K562 (cell line): ENCODE results near the gene PAQR8. TPM values are rescaled to one million over a fixed set of nuclear protein-coding genes. Genes with fewer than 3 reads are reported as not detected.
A peak's percentile ranks its signal among the peaks of the same experiment; 100 is the strongest.

Experiments used
- ARID1B ChIP-seq: fragments of 450-650 bp; IDR thresholded peaks from 2 replicates; pipeline ENCODE4 v1.6.1; 2016; ENCODE audit warnings: antibody characterized with exemption, mild to moderate bottlenecking, inconsistent platforms
- CHCHD3 ChIP-seq: fragments of 250-450 bp; sonication (Bioruptor Pico); IDR thresholded peaks from 2 replicates; pipeline ENCODE4 v2.1.2; 2022; ENCODE audit warnings: mild to moderate bottlenecking
- CREM ChIP-seq: IDR thresholded peaks from 2 replicates; pipeline ENCODE4 v1.6.1; 2014; ENCODE audit warnings: antibody characterized with exemption, low read depth
- ETS2 ChIP-seq: IDR thresholded peaks from 2 replicates; pipeline ENCODE4 v1.6.1; 2016; ENCODE audit warnings: borderline replicate concordance, missing genetic modification characterization, mild to moderate bottlenecking, moderate library complexity, missing compliant biosample characterization; ENCODE audit not compliant: poor library complexity, severe bottlenecking
- HIVEP1 ChIP-seq: fragments of 250-450 bp; sonication (Bioruptor Pico); IDR thresholded peaks from 2 replicates; pipeline ENCODE4 v1.4.0; 2020; ENCODE audit warnings: mild to moderate bottlenecking
- KDM2B ChIP-seq: fragments of 250-450 bp; sonication (Bioruptor Pico); IDR thresholded peaks from 2 replicates; pipeline ENCODE4 v1.8.0; 2021; ENCODE audit warnings: mild to moderate bottlenecking, moderate library complexity
- KDM5B ChIP-seq: fragments of 200-600 bp; sonication (generic); IDR thresholded peaks from 2 replicates; pipeline ENCODE4 v1.6.1; 2012; ENCODE audit warnings: low read depth, mild to moderate bottlenecking, moderate library complexity, low read length, control low read depth, inconsistent platforms; ENCODE audit not compliant: insufficient replicate concordance
- KLF16 ChIP-seq: IDR thresholded peaks from 2 replicates; pipeline ENCODE4 v1.6.1; 2016; ENCODE audit warnings: antibody characterized with exemption
- MAZ ChIP-seq, 2 experiments: fragments of 450-650 bp in 1 of 2; sonication (generic) in 1 of 2; formaldehyde crosslinking; IDR thresholded peaks in 1 of 2; conservative IDR thresholded peaks in 1 of 2; 2 replicates each; pipeline versions ENCODE4 v1.4.0 to v1.5.0; 2020; ENCODE audit warnings: mild to moderate bottlenecking in 1 of 2, missing genetic modification reagents in 1 of 2
- NFYB ChIP-seq: IDR thresholded peaks from 2 replicates; pipeline ENCODE4 v1.6.1; 2011; ENCODE audit warnings: mild to moderate bottlenecking, moderate library complexity; ENCODE audit not compliant: insufficient read length; ENCODE audit errors: extremely low read depth
- RAD21 ChIP-seq, 2 experiments: fragments of 250-450 bp in 1 of 2; fragments of 450-650 bp in 1 of 2; sonication (Bioruptor Pico) in 1 of 2; formaldehyde crosslinking in 1 of 2; IDR thresholded peaks in 1 of 2; conservative IDR thresholded peaks in 1 of 2; 2 replicates each; pipeline versions ENCODE4 v1.4.0 to v1.8.0; 2020 to 2022; ENCODE audit warnings: mild to moderate bottlenecking in 2 of 2, moderate library complexity in 1 of 2
- RBM22 ChIP-seq: fragments of 200-400 bp; formaldehyde crosslinking; IDR thresholded peaks from 2 replicates; pipeline ENCODE4 v1.6.1; 2018; ENCODE audit warnings: low read length, low read depth; ENCODE audit not compliant: poor library complexity, severe bottlenecking
- SAP30 ChIP-seq: fragments of 200-600 bp; sonication (generic); IDR thresholded peaks from 2 replicates; pipeline ENCODE4 v1.6.1; 2012; ENCODE audit warnings: borderline replicate concordance, low read depth, mild to moderate bottlenecking, moderate library complexity, low read length, control low read depth, inconsistent platforms; ENCODE audit not compliant: insufficient read depth, poor library complexity, severe bottlenecking
- SREBF2 ChIP-seq: sonication (generic); formaldehyde crosslinking; IDR thresholded peaks from 2 replicates; pipeline ENCODE4 v1.4.0; 2020; ENCODE audit warnings: mild to moderate bottlenecking, missing genetic modification reagents
- TARDBP ChIP-seq: fragments of 450-650 bp; IDR thresholded peaks from 2 replicates; pipeline ENCODE4 v1.6.1; 2016
- ZNF76 ChIP-seq: fragments of 250-450 bp; sonication (Bioruptor Pico); IDR thresholded peaks from 2 replicates; pipeline ENCODE4 v1.4.0; 2020; ENCODE audit warnings: mild to moderate bottlenecking, moderate library complexity, borderline replicate concordance
- polyA plus RNA-seq, 8 experiments: library from polyadenylated mRNA; depleted of rRNA in 4 of 8; stranded (reverse) in 5 of 8; unstranded in 3 of 8; fragments of >200 nt; fragmentation: Nextera tagmentation in 2 of 8; fragmentation: Illumina TruSeq in 1 of 8; extraction: Ambion mirVana in 2 of 8; extraction: Trizol in 1 of 8; gene quantifications; 2 replicates each; pipeline versions ENCODE4 v1.2.1 to v1.2.3, GENCODE V29; 2011 to 2014; ENCODE audit warnings: inconsistent platforms in 1 of 8, missing spikeins in 1 of 8
- total RNA-seq, 7 experiments: library from RNA; depleted of rRNA in 6 of 7; stranded (reverse); fragments of >200 nt in 6 of 7; fragmentation: Illumina TruSeq in 2 of 7; extraction: Trizol in 2 of 7; gene quantifications; 2 replicates each; pipeline versions ENCODE4 v1.2.1 to v1.2.3, GENCODE V29; 2011 to 2021; ENCODE audit warnings: low replicate concordance in 1 of 7
- TF ChIP-seq, protein P1 (sequence below): sonication (generic); formaldehyde crosslinking; IDR thresholded peaks from 2 replicates; pipeline ENCODE4 v1.8.1; 2023; ENCODE audit warnings: mild to moderate bottlenecking, missing genetic modification reagents
- TF ChIP-seq, protein P2 (sequence below): fragments of 450-650 bp; IDR thresholded peaks from 2 replicates; pipeline ENCODE4 v1.7.1; 2018; ENCODE audit warnings: mild to moderate bottlenecking, low read depth; ENCODE audit not compliant: partially characterized antibody
- TF ChIP-seq, protein P3 (sequence below): IDR thresholded peaks from 2 replicates; pipeline ENCODE4 v1.6.1; 2012; ENCODE audit warnings: low read depth, low read length, improper control_type of control experiment, borderline replicate concordance
- TF ChIP-seq, protein P4 (sequence below): fragments of 450-650 bp; IDR thresholded peaks from 2 replicates; pipeline ENCODE4 v1.6.1; 2018; ENCODE audit warnings: mild to moderate bottlenecking, low read depth; ENCODE audit not compliant: partially characterized antibody

The PAQR8 gene
- total and polyA plus RNA-seq, 9 of the 15 experiments (the other 6 are each of a cell fraction or from before 2014, with no cell fraction given) = 1.4 to 10.2 (median 3.5) TPM

DNA sequence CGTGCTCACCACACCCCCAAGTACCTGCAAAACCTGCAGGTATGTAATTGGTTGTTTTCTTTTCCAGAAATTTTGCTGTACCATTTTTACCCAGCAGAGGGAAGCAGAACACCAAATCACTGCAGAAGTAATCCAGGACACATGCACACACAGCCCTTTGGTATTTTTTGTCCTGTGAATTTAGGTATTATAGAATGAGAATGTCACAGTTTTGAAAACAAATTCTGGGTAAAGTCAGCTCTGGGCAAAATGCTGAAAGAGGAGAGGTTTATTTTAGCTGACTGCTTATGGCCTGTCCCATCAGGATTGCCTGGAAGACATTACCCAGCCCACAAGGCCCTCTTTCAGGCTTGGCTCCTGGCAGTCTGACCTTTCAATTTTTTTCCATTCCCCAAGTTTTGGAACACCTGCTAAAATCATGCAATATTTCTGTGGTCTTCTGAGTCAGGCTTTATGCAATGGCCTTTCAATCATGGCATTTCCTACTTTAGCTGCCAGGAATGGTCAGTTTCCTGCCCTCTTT, 54.7 kb downstream of the PAQR8 start (continued):
- TF ChIP-seq, protein P1, sequence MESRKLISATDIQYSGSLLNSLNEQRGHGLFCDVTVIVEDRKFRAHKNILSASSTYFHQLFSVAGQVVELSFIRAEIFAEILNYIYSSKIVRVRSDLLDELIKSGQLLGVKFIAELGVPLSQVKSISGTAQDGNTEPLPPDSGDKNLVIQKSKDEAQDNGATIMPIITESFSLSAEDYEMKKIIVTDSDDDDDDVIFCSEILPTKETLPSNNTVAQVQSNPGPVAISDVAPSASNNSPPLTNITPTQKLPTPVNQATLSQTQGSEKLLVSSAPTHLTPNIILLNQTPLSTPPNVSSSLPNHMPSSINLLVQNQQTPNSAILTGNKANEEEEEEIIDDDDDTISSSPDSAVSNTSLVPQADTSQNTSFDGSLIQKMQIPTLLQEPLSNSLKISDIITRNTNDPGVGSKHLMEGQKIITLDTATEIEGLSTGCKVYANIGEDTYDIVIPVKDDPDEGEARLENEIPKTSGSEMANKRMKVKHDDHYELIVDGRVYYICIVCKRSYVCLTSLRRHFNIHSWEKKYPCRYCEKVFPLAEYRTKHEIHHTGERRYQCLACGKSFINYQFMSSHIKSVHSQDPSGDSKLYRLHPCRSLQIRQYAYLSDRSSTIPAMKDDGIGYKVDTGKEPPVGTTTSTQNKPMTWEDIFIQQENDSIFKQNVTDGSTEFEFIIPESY (CRISPR knock-in tag) = no peak
- TF ChIP-seq CHCHD3 (CRISPR knock-in tag) (no peak), RAD21 (CRISPR knock-in tag; conservative IDR thresholded peaks at IDR 0.05 in 1 of 2, IDR thresholded peaks at IDR 0.05 in 1 of 2) (peak; percentile 97), HIVEP1 (CRISPR knock-in tag) (no peak), CREM (no peak), SREBF2 (CRISPR knock-in tag) (no peak), SAP30 (no peak), ARID1B (no peak), KDM5B (no peak), ETS2 (no peak), KDM2B (CRISPR knock-in tag) (no peak), RBM22 (no peak), MAZ (CRISPR knock-in tag; conservative IDR thresholded peaks at IDR 0.05 in 1 of 2, IDR thresholded peaks at IDR 0.05 in 1 of 2) (0 out of 4 replicates have a peak, but pooled peaks of 1 of the 2 experiments have one; percentile 26), NFYB (no peak), ZNF76 (CRISPR knock-in tag) (no peak), TARDBP (no peak), KLF16 (no peak)
- TF ChIP-seq, protein P2, sequence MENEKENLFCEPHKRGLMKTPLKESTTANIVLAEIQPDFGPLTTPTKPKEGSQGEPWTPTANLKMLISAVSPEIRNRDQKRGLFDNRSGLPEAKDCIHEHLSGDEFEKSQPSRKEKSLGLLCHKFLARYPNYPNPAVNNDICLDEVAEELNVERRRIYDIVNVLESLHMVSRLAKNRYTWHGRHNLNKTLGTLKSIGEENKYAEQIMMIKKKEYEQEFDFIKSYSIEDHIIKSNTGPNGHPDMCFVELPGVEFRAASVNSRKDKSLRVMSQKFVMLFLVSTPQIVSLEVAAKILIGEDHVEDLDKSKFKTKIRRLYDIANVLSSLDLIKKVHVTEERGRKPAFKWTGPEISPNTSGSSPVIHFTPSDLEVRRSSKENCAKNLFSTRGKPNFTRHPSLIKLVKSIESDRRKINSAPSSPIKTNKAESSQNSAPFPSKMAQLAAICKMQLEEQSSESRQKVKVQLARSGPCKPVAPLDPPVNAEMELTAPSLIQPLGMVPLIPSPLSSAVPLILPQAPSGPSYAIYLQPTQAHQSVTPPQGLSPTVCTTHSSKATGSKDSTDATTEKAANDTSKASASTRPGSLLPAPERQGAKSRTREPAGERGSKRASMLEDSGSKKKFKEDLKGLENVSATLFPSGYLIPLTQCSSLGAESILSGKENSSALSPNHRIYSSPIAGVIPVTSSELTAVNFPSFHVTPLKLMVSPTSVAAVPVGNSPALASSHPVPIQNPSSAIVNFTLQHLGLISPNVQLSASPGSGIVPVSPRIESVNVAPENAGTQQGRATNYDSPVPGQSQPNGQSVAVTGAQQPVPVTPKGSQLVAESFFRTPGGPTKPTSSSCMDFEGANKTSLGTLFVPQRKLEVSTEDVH = no peak
- TF ChIP-seq, protein P3, sequence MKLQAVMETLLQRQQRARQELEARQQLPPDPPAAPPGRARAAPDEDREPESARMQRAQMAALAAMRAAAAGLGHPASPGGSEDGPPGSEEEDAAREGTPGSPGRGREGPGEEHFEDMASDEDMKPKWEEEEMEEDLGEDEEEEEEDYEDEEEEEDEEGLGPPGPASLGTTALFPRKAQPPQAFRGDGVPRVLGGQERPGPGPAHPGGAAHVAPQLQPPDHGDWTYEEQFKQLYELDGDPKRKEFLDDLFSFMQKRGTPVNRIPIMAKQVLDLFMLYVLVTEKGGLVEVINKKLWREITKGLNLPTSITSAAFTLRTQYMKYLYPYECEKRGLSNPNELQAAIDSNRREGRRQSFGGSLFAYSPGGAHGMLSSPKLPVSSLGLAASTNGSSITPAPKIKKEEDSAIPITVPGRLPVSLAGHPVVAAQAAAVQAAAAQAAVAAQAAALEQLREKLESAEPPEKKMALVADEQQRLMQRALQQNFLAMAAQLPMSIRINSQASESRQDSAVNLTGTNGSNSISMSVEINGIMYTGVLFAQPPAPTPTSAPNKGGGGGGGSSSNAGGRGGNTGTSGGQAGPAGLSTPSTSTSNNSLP = no peak
- TF ChIP-seq, protein P4, sequence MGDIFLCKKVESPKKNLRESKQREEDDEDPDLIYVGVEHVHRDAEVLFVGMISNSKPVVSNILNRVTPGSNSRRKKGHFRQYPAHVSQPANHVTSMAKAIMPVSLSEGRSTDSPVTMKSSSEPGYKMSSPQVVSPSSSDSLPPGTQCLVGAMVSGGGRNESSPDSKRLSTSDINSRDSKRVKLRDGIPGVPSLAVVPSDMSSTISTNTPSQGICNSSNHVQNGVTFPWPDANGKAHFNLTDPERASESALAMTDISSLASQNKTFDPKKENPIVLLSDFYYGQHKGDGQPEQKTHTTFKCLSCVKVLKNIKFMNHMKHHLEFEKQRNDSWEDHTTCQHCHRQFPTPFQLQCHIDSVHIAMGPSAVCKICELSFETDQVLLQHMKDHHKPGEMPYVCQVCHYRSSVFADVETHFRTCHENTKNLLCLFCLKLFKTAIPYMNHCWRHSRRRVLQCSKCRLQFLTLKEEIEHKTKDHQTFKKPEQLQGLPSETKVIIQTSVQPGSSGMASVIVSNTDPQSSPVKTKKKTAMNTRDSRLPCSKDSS = no peak
